Left renal pelvis (tissue), 4 donors: Measurements from ENCODE around the gene CDPF1. TPM values are rescaled to one million over a fixed set of nuclear protein-coding genes. Genes with fewer than 3 reads are reported as not detected.
"Not testable (repeated sequence)": the region's sequence is repeated elsewhere in the genome, so short reads cannot be mapped to it uniquely, and the experiment has no call there.

Experiments
- DNase-seq, 4 donors: peaks; one replicate each; pipeline ENCODE4 v3.0.0-alpha.2; 2013; ENCODE audit warnings: low read depth in 4 of 4, low spot score in 3 of 4
- polyA plus RNA-seq, 4 donors: library from polyadenylated mRNA; unstranded; fragments of 120-200 nt; gene quantifications; one replicate each; pipeline ENCODE4 v1.2.1, GENCODE V29; 2013; ENCODE audit not compliant: insufficient read length in 4 of 4

The CDPF1 gene
- polyA plus RNA-seq, 4 donors = 11.3 to 16.9 (median 14.2) TPM

- no peak for DNase-seq
These were observed 20.4 kb downstream of the CDPF1 start for GRCh38 chr22:46229701-46230100.

DNA sequence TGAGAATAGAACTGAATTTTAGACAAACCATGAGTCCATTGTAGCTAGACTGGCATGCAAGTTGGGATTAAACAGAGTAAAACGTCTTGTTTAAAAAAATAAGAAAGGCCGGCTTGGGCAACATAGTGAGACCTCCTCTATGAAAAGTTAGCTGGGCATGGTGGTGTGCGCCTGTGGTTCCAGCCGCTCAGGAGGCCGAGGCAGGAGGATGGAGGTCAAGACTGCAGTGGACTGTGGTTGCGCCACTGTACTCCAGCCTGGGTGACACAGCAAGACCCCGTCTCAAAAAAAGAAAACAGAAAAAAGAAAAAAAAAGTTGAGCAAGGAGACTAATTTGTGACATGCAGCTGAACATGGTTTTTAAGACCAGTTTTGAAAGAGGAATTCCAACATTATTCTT is 23.5 kb downstream of the CDPF1 start:
- no peak for DNase-seq

DNA sequence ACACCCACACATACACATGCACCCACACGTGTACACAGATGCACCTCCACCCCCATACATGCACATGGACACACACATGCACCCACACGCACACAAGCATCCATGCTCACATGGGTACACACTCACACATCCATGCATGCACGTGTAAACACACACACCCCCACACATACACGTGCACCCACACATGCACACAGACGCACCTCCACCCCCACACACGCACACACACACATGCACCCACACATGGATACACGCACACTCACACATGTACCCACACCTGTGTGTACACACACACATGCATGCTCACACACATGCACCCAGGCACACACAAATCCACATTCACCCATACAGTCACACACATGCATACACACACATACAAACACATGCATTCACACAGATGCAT is 24.5 kb downstream of the CDPF1 start:
- DNase-seq = no peak

DNA sequence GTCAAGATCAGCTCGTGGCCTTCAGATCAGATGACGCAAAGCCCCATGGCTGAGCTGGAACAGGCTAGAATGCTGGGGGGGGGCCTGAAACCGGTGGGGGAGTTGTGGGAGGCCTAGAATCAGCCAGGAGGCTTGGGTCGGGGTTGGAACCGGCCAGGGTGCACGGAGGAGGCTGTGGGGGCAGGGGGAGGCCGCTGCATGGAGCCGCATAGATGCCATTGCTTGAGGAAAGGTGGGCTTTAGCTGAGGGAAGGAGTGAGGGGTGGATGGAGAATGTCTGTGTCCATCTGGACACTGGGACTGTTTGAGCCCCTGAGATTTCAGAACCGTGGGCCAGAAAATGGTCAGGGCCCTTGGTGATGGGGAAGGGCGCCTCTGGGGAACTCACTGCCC is 25.2 kb downstream of the CDPF1 start:
- DNase-seq = no peak

GRCh38 chr22:46224044-46224897 is 25.8 kb downstream of the CDPF1 start:
- no peak for DNase-seq

GRCh38 chr22:46220921-46221320 is 29.2 kb downstream of the CDPF1 start:
- no peak for DNase-seq

GRCh38 chr22:46219636-46220035 is 30.5 kb downstream of the CDPF1 start:
- no peak for DNase-seq

DNA sequence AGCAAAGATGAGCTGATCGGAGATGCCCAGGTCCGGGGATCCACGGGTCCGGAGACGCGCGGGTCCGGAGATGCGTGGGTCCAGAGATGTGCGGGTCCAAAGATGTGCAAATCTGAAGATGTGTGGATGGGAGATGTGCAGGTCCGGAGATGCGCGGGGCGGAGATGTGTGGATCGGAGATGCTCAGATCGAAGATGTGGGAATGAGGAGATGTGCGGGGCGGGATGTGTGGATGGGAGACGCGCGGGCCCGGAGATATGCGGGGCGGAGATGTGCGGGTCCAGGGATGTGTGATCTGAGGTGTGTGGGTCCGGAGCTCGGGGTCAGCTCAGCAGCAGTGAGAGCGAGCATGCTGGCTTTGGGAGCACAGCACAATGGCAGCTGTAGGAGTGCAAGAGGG is 35.5 kb downstream of the CDPF1 start:
- DNase-seq = no peak

- DNase-seq = no peak
These were observed 35.9 kb downstream of the CDPF1 start for GRCh38 chr22:46214149-46214548.

DNA sequence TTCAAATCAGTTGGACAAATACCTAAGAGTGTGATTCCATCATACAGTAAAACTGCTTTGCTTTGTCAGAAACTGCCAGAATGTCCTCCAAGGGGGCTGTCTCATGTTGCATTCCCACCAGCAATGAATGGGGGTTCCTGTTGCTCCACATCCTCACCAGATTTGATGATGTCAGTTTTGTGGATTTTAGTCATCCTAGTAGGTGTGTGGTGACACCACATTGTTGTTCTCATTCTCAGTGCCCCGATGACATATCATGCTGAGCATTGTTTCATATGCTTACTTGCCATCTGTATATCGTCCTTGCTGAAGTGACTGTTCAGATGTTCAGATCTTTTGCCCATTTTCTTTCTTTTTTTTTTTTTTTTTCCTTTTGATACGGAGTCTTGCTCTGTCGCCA is 37.0 kb downstream of the CDPF1 start:
- DNase-seq = no peak

DNA sequence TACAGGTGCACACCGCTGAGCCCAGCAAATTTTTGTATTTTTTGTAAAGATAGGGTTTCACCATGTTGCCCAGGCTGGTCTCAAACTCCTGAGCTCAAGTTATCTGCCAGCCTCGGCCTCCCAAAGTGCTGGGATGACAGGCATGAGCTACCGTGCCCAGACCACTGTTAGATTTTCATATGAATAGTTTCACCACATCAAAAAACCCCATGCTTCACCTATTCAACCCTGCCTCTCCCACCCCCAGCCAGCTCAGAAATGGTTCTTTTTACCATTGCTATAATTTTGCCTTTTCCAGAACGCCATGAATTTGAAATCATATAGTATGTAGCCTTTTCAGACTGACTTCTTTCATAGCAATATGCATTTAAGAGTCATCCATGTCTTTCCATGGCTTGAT is 37.9 kb downstream of the CDPF1 start:
- no peak for DNase-seq

DNA sequence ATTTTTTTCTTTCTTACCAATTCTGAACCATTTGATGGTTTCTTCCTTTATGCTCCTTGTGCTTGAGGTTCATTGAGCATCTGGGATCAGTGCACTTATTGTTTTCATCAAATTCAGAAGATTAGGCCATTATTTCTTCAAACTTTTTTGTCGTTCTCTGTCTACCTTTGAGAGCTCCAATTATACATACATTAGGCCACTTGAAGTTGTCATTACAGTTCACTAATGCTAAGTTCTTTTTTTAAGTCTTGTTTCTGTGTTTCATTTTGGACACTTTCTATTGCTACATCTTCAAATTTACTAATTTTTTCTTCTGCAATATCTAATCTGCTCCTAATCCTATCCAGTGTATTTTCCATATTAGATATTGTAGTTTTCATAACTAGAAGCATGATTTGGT is 40.8 kb downstream of the CDPF1 start:
- no peak for DNase-seq

DNA sequence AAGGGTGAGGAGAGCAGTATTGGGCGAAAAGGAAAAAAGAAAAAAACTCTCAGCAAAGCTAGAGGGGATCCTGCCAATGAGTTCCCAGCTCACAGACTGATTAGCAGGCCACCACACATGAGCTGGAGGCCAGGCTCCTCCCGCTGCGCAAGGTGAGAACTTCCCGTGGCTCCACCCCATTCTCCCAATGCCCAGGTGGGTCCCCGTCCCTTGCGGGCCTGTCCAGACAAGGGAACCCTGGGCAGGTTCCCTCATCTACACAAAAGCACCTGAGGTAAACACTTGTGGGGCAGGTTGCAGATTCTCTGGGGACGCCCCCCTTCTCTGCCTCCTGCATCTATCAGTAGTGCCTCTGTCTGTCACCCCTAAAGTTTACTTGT is 46.5 kb downstream of the CDPF1 start:
- no peak for DNase-seq

DNA sequence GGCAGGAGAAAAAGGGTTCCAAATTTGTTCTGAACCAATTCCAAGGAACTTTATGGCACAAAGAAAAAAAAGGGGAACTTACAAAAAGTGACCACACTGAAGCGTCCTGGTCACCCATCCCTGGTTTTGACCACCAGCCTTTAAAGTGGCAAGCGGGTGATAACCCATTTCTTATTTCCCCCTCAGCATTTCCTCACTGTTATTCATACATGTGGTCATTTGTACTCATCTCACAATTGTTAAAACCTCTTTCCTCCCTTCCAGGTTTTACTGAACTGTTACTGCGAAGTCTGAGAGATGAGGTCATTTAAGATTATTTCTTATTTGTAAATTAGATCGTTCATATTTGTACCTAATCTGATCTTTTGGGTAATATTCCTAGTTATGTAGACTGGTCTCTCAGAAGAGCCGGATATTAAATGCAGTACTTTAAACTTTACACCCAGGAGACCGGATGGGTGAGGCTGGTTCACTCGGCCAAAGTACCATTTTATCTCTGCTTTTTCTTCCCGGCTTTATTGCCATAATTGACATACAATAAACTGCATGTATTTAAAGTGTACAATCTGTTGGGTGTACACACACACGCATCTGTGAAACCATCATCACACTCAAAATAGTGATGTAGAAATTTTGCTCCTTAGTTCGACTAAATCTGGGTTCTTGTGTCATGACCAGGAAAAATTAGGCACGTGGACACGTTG is 47.0 kb downstream of the CDPF1 start:
- DNase-seq = no peak

GRCh38 chr22:46201059-46201757 is 48.9 kb downstream of the CDPF1 start:
- DNase-seq = no peak

DNA sequence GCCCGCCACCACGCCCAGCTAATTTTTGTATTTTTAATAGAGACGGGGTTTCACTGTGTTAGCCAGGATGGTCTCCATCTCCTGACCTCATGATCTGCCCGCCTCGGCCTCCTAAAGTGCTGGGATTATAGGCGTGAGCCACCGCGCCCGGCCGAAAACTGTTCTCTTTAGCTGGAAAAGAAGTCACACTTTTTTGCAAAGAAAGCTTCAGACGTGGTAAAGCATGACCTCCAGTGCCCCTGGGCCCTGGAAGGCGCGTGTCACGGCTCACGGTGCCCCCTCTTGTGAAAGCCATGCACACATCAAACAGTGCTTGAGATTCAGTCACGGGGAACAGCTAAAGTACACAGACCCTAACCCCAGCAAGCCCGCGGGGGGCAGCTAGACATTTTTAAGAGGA is 51.3 kb downstream of the CDPF1 start:
- DNase-seq = not testable (repeated sequence)

GRCh38 chr22:46198274-46198673 is 51.8 kb downstream of the CDPF1 start:
- no peak for DNase-seq

GRCh38 chr22:46196278-46196677 is 53.8 kb downstream of the CDPF1 start:
- DNase-seq = no peak

DNA sequence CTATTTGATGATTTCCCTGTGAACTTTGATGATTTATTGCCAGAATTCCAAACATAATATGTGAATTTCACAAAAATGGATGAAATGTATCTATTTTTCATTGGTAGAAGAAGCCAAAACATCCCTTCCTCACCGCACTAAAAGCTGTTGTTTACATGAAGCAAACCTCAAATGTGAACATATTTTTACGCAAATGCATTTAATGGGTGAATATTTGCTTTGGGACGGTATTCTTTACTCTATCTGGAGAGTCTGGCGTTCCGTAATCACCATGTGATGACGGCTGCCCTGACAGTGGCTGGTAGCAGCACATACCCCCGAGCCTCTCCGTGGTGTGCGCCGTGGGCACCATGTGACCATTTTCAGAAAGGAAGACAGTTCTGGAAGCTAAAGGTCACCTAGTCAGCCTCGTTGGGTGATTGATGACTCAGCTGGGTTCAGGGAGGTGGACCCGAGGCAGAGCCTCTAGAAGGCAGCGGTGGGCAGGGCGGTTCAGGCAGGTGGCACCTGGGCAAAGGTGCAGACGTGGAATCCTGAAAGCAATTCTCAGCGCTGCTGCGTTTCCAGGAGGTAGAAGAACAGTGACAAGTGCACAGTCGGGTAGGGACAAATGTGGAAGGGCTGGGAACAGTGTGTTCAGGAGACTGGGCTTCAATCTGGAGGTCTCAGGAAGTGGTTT is 54.5 kb downstream of the CDPF1 start:
- DNase-seq = no peak
